Measurements from ENCODE around the gene TNS4. TPM values are rescaled to one million over a fixed set of nuclear protein-coding genes. Genes with fewer than 3 reads are reported as not detected.
A peak's percentile ranks its signal among the peaks of the same experiment; 100 is the strongest.

TNS4 gene
- total RNA-seq, 2 donors from 2014 or later: 0.89 to 2.5 TPM

DNA sequence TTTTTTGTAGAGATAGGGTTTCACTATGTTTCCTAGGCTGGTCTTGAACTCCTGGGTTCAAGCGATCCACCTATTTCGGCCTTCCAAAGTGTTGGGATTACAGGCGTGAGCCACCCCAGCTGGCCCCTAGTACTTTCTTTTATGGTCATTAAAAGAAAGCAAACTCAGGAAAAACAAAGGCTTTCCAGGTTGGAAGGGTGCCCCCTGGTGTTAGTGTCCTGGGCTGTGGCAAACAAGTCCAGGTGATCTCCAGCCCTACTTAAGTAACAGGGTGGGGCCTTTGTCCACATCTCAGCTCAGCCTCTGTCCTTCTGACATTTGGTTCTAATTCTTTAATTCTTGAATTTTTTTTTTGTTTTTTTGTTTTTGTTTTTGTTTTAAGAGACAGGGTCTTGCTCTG lies 51.2 kb downstream of the TNS4 start:
- Mint-ChIP-seq H3K9me3 (no peaks in the 10 kb centered on the region), H3K36me3 (ENCODE audit: low read depth) (peaks cover 23% of the 10 kb centered on the region), H3K27me3 (ENCODE audit: insufficient read depth) (no peaks in the 10 kb centered on the region), H3K4me3 (no peak overlapping the region), H3K27ac (no peak overlapping the region), H3K4me1 (peaks cover 10% of the 10 kb centered on the region)
- TF ChIP-seq, protein P1, sequence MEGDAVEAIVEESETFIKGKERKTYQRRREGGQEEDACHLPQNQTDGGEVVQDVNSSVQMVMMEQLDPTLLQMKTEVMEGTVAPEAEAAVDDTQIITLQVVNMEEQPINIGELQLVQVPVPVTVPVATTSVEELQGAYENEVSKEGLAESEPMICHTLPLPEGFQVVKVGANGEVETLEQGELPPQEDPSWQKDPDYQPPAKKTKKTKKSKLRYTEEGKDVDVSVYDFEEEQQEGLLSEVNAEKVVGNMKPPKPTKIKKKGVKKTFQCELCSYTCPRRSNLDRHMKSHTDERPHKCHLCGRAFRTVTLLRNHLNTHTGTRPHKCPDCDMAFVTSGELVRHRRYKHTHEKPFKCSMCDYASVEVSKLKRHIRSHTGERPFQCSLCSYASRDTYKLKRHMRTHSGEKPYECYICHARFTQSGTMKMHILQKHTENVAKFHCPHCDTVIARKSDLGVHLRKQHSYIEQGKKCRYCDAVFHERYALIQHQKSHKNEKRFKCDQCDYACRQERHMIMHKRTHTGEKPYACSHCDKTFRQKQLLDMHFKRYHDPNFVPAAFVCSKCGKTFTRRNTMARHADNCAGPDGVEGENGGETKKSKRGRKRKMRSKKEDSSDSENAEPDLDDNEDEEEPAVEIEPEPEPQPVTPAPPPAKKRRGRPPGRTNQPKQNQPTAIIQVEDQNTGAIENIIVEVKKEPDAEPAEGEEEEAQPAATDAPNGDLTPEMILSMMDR (conservative IDR thresholded peaks at IDR 0.05): peak; percentile 82
- Histone ChIP-seq H3K36me3 (ENCODE audit: control insufficient read depth, insufficient read depth, low read length) (no peaks in the 10 kb centered on the region), H3K9me3 (ENCODE audit: control insufficient read depth, low read length) (no peaks in the 10 kb centered on the region), H3K9ac (ENCODE audit: extremely low read depth, low read length, poor library complexity, severe bottlenecking) (no peak overlapping the region), H3K4me3 (ENCODE audit: low read length) (no peak overlapping the region), H3K27ac (ENCODE audit: low read depth, low read length) (no peak overlapping the region), H3K4me1 (ENCODE audit: control insufficient read depth, insufficient read depth, low read length) (no peaks in the 10 kb centered on the region), H3K27me3 (ENCODE audit: control insufficient read depth, insufficient read depth, low read length, poor library complexity, severe bottlenecking) (no peaks in the 10 kb centered on the region)
- DNase-seq: peak; percentile 92
- WGBS, 2 experiments (ENCODE audit: insufficient coverage in 1 of 2, insufficient read length in 1 of 2): 88 to 90% methylated on average over 3 of the region's 3 CpGs

DNA sequence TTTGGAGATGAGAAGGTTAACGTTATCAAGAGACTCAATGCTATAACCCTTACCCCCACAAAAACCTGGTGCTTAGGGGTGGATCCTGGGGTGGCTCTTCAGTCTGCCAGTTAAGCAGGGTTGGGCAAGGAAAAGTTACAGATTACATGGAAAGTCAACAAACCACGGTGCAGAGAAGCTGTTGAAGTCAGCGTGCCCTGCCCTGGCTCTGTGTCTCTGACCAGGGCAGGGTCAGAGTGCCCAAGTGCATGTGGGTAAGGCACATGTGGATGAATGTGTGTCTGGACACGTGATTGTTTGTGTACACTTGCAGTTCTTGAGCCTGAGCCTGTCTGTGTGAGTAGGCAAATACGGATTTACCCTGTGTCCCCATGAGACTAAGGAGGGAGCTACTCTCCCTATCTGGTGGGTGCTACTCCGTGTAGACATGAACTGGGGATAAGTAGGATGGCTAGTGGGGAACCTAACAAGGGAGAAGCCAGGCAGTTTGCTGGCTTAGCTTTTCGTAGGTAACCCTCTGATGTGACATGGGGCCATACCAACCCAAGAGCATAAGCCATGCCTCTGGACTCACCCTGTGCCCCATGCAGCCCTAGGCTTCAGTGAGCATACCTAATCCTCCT lies 52.7 kb downstream of the TNS4 start:
- no peak for DNase-seq
- no peaks in the 10 kb centered on the region for H3K27me3 ChIP-seq (ENCODE audit: control insufficient read depth, insufficient read depth, low read length, poor library complexity, severe bottlenecking)
- no peak overlapping the region for H3K4me3 Mint-ChIP-seq
- H3K36me3 ChIP-seq (ENCODE audit: control insufficient read depth, insufficient read depth, low read length): no peaks in the 10 kb centered on the region
- no peak overlapping the region for H3K9ac ChIP-seq (ENCODE audit: extremely low read depth, low read length, poor library complexity, severe bottlenecking)
- no peaks in the 10 kb centered on the region for H3K9me3 ChIP-seq (ENCODE audit: control insufficient read depth, low read length)
- H3K4me1 ChIP-seq (ENCODE audit: control insufficient read depth, insufficient read depth, low read length): no peaks in the 10 kb centered on the region
- peaks cover 22% of the 10 kb centered on the region for H3K4me1 Mint-ChIP-seq
- WGBS, 2 experiments (ENCODE audit: insufficient coverage in 1 of 2, insufficient read length in 1 of 2): 93 to 100% methylated on average over 6 to 7 of the region's 7 CpGs
- peaks cover 12% of the 10 kb centered on the region for H3K36me3 Mint-ChIP-seq (ENCODE audit: low read depth)
- no peak overlapping the region for H3K27ac Mint-ChIP-seq
- TF ChIP-seq, protein P1 (conservative IDR thresholded peaks at IDR 0.05): no peak
- H3K27ac ChIP-seq (ENCODE audit: low read depth, low read length): no peak overlapping the region
- peaks cover 5% of the 10 kb centered on the region for H3K27me3 Mint-ChIP-seq (ENCODE audit: insufficient read depth)
- no peak overlapping the region for H3K4me3 ChIP-seq (ENCODE audit: low read length)
- H3K9me3 Mint-ChIP-seq: no peaks in the 10 kb centered on the region

DNA sequence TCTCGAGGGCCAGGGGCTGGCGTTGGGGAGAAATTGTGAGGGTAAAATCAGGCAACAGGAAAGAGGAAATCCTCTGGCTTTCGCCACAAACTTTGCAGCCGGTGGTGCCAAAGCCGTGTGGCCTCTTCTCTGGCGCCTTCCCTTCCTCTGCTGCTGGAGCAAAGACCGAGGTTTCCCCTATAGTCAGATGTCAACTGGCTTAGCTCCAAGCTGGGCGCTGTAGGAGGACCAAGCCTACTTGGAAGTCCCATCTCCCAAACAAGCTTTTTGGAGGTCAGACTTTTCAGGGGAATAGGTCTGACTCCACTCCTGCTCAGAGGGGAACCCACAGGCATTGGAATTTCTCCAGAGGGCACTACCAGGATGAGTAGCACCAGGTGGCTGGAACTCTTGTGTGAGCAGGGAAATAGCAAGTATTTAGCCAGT lies 53.2 kb downstream of the TNS4 start:
- Mint-ChIP-seq H3K9me3 (no peaks in the 10 kb centered on the region), H3K4me1 (peaks cover 22% of the 10 kb centered on the region), H3K36me3 (ENCODE audit: low read depth) (peaks cover 8% of the 10 kb centered on the region), H3K27ac (no peak overlapping the region), H3K4me3 (no peak overlapping the region), H3K27me3 (ENCODE audit: insufficient read depth) (peaks cover 5% of the 10 kb centered on the region)
- no peak for DNase-seq
- TF ChIP-seq, protein P1 (conservative IDR thresholded peaks at IDR 0.05): no peak
- 78 to 89% methylated on average over 5 to 8 of the region's 8 CpGs for WGBS, 2 experiments (ENCODE audit: insufficient coverage in 1 of 2, insufficient read length in 1 of 2)
- H3K36me3 ChIP-seq (ENCODE audit: control insufficient read depth, insufficient read depth, low read length): no peaks in the 10 kb centered on the region
- H3K9ac ChIP-seq (ENCODE audit: extremely low read depth, low read length, poor library complexity, severe bottlenecking): no peak overlapping the region
- no peak overlapping the region for H3K4me3 ChIP-seq (ENCODE audit: low read length)
- no peaks in the 10 kb centered on the region for H3K9me3 ChIP-seq (ENCODE audit: control insufficient read depth, low read length)
- H3K4me1 ChIP-seq (ENCODE audit: control insufficient read depth, insufficient read depth, low read length): no peaks in the 10 kb centered on the region
- no peaks in the 10 kb centered on the region for H3K27me3 ChIP-seq (ENCODE audit: control insufficient read depth, insufficient read depth, low read length, poor library complexity, severe bottlenecking)
- H3K27ac ChIP-seq (ENCODE audit: low read depth, low read length): no peak overlapping the region

All from endodermal cell (in vitro differentiated cells).